Breast epithelium (tissue), 4 donors: ENCODE measurements around the gene BRD8. TPM values are rescaled to one million over a fixed set of nuclear protein-coding genes. Genes with fewer than 3 reads are reported as not detected.
"Not testable (repeated sequence)": the region's sequence is repeated elsewhere in the genome, so short reads cannot be mapped to it uniquely, and the experiment has no call there.

Experiments
- DNase-seq, 2 donors: peaks; one replicate each; pipeline ENCODE4 v3.0.0-alpha.2; 2019; ENCODE audit warnings: low spot score in 2 of 2
- H3K27ac ChIP-seq, 2 donors: fragments of 200-600 bp; sonication (generic) in 1 of 2; one replicate each; pipeline ENCODE4 v1.5.1; 2016 to 2019; ENCODE audit warnings: mild to moderate bottlenecking in 1 of 2
- H3K27me3 ChIP-seq, 2 donors: fragments of 200-600 bp; sonication (generic) in 1 of 2; one replicate each; pipeline versions ENCODE4 v1.5.1 to v1.6.0; 2017 to 2019; ENCODE audit warnings: control low read depth in 1 of 2, mild to moderate bottlenecking in 1 of 2
- H3K36me3 ChIP-seq: fragments of 200-600 bp; one replicate; pipeline ENCODE4 v1.5.1; 2019
- H3K4me1 ChIP-seq, 2 donors: fragments of 200-600 bp; sonication (generic); one replicate each; pipeline ENCODE4 v1.5.1; 2016 to 2019; ENCODE audit warnings: control low read depth in 1 of 2
- H3K4me3 ChIP-seq, 3 donors: fragments of 200-600 bp; sonication (generic); 1 replicate in 2 of 3; 2 replicates in 1 of 3; pipeline ENCODE4 v1.5.1; 2016 to 2019; ENCODE audit warnings: mild to moderate bottlenecking in 3 of 3, moderate library complexity in 2 of 3
- H3K9me3 ChIP-seq, 2 donors: fragments of 200-600 bp; sonication (generic) in 1 of 2; one replicate each; pipeline ENCODE4 v1.5.1; 2016 to 2019; ENCODE audit warnings: control low read depth in 1 of 2
- POLR2A ChIP-seq: fragments of 450-650 bp; IDR thresholded peaks from one replicate; pipeline ENCODE4 v1.6.1; 2016; ENCODE audit warnings: antibody characterized with exemption, mild to moderate bottlenecking, moderate library complexity
- POLR2AphosphoS5 ChIP-seq, 3 donors: sonication (generic); formaldehyde crosslinking; IDR thresholded peaks; one replicate each; pipeline ENCODE4 v1.6.1; 2017; ENCODE audit warnings: antibody characterized with exemption in 3 of 3
- intact Hi-C: fragments of 100-400 bp; cut with DNase I; formaldehyde crosslinking; loops from one replicate; pipeline ENCODE4 v1.15.1; 2023; ENCODE audit warnings: low total_unique reads
- total RNA-seq, 3 donors: library from RNA; depleted of rRNA; stranded (reverse); fragments of >200 nt; gene quantifications; one replicate each; pipeline ENCODE4 v1.1.0, GENCODE V29; 2016
- TF ChIP-seq, protein P1 (sequence below), 3 donors: fragments of 450-650 bp; IDR thresholded peaks; one replicate each; pipeline ENCODE4 v1.5.1; 2016 to 2017; ENCODE audit warnings: antibody characterized with exemption in 3 of 3, mild to moderate bottlenecking in 3 of 3, moderate library complexity in 3 of 3

BRD8 gene
- total RNA-seq, 3 donors from 2014 or later, result 28.6 to 90.4 (median 69.5) TPM

DNA sequence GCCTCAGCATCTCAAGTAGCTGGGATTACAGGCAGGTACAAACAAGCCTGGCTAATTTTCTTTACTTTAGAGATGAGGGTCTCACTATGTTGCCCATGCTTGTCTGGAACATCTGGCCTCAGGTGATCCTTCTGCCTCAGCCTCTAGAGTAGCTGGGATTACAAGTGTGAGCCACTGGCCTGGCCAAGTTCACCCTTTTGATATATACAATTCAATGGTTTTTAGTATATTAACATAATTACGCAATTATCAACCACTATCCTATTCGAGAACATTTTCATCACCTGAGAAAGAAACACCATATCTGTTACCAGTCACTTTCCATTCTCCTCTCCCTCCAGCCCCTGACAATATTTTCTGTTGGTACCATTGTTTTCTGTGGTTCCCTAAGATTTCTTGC, 38.4 kb upstream of the BRD8 start:
- Histone ChIP-seq H3K4me3 (no peak overlapping the region), H3K4me1 (peaks cover 0 to 6% of the 10 kb centered on the region in 2 donors), H3K9me3 (no peaks in the 10 kb centered on the region), H3K27ac (no peak overlapping the region), H3K27me3 (no peaks in the 10 kb centered on the region), H3K36me3 (no peaks in the 10 kb centered on the region)
- TF ChIP-seq POLR2AphosphoS5 (IDR thresholded peaks at IDR 0.05), result no peak
- no peak for TF ChIP-seq POLR2A
- TF ChIP-seq, protein P1, sequence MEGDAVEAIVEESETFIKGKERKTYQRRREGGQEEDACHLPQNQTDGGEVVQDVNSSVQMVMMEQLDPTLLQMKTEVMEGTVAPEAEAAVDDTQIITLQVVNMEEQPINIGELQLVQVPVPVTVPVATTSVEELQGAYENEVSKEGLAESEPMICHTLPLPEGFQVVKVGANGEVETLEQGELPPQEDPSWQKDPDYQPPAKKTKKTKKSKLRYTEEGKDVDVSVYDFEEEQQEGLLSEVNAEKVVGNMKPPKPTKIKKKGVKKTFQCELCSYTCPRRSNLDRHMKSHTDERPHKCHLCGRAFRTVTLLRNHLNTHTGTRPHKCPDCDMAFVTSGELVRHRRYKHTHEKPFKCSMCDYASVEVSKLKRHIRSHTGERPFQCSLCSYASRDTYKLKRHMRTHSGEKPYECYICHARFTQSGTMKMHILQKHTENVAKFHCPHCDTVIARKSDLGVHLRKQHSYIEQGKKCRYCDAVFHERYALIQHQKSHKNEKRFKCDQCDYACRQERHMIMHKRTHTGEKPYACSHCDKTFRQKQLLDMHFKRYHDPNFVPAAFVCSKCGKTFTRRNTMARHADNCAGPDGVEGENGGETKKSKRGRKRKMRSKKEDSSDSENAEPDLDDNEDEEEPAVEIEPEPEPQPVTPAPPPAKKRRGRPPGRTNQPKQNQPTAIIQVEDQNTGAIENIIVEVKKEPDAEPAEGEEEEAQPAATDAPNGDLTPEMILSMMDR (IDR thresholded peaks at IDR 0.05), result no peak
- intact Hi-C loops, result no loop called here
- DNase-seq, result no peak

GRCh38 chr5:138213161-138214029, 35.0 kb upstream of the BRD8 start, which contains the start of gene CDC23:
CDC23 (minus strand) TSS chr5:138213323; CDS start chr5:138213312, 11 bp downstream.
- intact Hi-C loops, result no loop called here
- Histone ChIP-seq H3K27ac (peak within 1 kb of the TSS; percentile 83 to 85), H3K4me1 (peaks cover 0 to 6% of the 10 kb centered on the region in 2 donors), H3K36me3 (no peaks in the 10 kb centered on the region), H3K9me3 (no peaks in the 10 kb centered on the region), H3K4me3 (peak within 1 kb of the TSS; percentile 63 to 97 (median 87)), H3K27me3 (no peaks in the 10 kb centered on the region)
- DNase-seq, result peak; percentile 90 to 96
- TF ChIP-seq, protein P1 (IDR thresholded peaks at IDR 0.05), result no peak
- TF ChIP-seq POLR2A (peak; percentile 27), POLR2AphosphoS5 (IDR thresholded peaks at IDR 0.05) (peak; percentile 53 to 91 (median 76))

DNA sequence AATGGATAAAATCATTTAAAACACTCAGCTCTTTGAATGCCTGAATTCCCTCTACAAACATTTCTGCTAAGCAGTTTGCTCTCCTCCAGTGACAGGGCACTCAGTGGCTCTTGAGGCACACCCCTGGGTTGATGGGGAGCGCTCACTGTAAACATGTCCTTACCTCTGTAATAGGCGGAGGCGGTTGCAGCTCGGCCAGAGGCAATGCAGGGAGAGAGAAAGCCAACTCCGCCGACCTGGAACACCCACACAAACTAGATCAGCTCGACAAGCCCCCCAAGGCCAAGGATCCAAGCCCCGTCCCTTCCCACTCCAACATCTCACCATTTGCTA, 34.4 kb upstream of the BRD8 start:
- no peaks in the 10 kb centered on the region for H3K9me3 ChIP-seq
- peaks cover 0 to 6% of the 10 kb centered on the region in 2 donors for H3K4me1 ChIP-seq
- H3K36me3 ChIP-seq, result no peaks in the 10 kb centered on the region
- H3K27ac ChIP-seq, result peak overlapping the region; percentile 83 to 85
- intact Hi-C loops, result no loop called here
- no peak for TF ChIP-seq POLR2A
- TF ChIP-seq, protein P1 (IDR thresholded peaks at IDR 0.05), result no peak
- no peak for TF ChIP-seq POLR2AphosphoS5 (IDR thresholded peaks at IDR 0.05)
- peak overlapping the region; percentile 63 to 97 (median 87) for H3K4me3 ChIP-seq
- DNase-seq, result no peak
- H3K27me3 ChIP-seq, result no peaks in the 10 kb centered on the region

- Histone ChIP-seq H3K4me1 (peaks cover 0 to 6% of the 10 kb centered on the region in 2 donors), H3K36me3 (peaks cover 4% of the 10 kb centered on the region), H3K9me3 (no peaks in the 10 kb centered on the region), H3K4me3 (no peak overlapping the region), H3K27me3 (no peaks in the 10 kb centered on the region), H3K27ac (no peak overlapping the region)
- intact Hi-C loops, result no loop called here
- TF ChIP-seq, protein P1 (IDR thresholded peaks at IDR 0.05), result no peak
- TF ChIP-seq POLR2A, result no peak
- TF ChIP-seq POLR2AphosphoS5 (IDR thresholded peaks at IDR 0.05), result no peak
- no peak for DNase-seq
These were observed 32.6 kb upstream of the BRD8 start for GRCh38 chr5:138210985-138211384.

DNA sequence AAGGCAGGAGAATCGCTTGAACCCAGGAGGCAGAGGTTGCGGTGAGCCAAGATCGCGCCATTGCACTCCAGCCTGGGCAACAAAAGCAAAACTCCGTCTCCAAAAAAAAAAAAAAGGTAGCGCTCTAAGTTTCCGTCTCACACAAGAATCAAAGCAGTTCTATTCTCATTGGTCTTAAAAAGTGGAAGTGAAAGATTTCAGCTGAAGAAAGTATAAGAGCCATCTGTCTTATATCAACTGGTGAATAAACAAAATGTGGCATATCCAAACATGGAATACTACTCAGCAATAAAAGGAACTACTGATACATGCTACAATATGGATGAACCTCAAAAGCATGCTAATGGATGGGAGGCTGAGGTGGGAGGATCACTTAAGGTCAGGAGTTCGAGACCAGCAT, 15.4 kb upstream of the BRD8 start:
- intact Hi-C loops, H3K27ac ChIP-seq, H3K9me3 ChIP-seq, DNase-seq, H3K36me3 ChIP-seq, H3K4me3 ChIP-seq, H3K27me3 ChIP-seq, H3K4me1 ChIP-seq: not testable (repeated sequence)
